NCI-H2081 (cell line): ENCODE measurements around the gene SEH1L.
"Not testable (repeated sequence)": the region's sequence is repeated elsewhere in the genome, so short reads cannot be mapped to it uniquely, and the experiment has no call there.

Source experiments
- DNase-seq, 2 experiments: peaks; one replicate each; lab custom pipeline; 2025; lab: John Stamatoyannopoulos, UW

The SEH1L gene

DNA sequence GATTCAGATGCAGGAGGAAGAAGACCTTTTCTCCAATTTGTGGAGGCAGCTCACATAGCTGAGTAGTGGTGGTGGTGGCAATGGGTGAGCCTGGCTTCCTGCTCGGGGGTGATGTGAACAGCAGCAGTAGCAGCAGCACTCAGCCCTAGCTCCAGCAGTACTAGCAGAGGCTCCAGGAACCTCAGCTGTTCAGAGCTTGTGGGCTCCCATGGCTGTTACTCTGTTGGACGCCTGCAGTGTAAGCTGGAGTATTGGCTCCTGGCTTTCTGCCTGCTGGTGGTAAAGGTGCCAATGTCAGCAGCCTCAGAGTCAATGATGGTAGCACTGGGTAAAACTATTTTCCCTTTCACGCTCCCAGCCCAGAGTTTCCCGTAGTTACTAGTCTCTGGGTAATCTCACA is 3.1 kb upstream of the SEH1L start:
- DNase-seq = peak in 1 of 2 experiments; percentile 34

DNA sequence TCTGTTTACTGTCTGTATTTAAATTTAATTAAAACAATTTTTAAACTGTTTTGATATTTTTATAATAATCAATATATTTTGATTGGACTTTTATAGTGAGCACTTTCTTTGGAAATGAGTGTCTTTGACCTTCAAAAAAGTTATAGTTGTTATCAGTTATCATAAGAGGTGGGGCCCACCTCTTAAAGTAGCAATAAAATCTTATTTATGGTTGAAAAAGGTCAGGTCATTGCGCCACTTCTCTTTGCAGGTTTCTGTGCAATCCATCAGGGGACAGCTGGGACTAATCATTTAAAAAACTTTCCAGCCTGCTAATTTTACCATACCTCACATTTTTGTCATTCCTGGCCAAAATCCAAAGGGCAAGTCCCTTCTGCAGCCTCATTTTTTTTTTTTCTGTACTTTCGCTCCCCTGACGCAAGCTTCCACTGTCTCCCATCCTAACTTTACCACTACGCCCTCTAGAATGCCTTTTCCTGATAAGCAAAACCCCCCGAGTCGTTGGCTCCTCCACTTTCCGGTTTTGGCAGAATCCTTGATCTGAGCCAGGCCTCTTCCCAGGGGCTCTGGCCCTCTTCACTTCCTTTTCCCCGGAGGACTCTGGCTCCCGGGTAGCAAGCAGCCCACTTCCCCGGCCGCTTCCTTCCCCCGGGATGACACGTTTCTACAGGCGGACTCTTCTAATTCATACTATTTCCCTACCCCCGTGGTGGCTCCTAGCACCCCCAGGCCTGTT is 1.1 kb upstream of the SEH1L start:
- peak in 1 of 2 experiments; percentile 49 for DNase-seq

DNA sequence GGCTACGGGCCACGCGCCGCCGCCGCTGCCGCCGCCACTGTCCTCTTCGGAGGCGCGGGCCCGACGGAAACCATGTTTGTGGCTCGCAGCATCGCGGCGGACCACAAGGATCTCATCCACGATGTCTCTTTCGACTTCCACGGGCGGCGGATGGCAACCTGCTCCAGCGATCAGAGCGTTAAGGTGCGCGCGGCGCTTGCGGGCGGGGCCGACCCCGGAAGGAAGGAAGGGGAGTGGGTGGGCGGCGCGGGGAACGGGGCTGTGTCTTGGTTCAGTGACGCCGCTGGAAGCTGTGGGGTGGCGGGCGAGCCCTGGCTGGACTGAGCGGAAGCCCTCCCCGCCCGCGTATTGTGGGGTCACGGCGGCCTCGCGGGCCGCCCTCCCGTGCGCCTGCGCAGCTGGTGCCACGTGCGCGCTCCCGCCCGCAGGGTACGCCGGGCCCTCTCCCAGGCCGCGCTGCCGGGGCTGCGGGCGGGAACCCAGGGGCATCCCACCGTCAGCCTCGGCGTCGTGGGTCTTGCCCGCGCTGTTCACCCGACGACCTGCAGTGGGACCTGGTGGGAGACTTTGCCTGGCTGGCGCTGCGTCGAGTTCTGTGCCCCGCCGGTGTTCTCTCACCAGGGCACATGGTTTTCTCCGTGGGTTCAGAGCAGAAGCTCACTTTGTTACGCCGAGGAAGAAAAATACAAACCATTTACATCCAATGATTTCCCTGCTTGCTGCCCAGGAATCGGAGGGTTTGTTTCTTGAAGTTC is 416 bp downstream of the SEH1L start:
- peak; percentile 92 for DNase-seq

DNA sequence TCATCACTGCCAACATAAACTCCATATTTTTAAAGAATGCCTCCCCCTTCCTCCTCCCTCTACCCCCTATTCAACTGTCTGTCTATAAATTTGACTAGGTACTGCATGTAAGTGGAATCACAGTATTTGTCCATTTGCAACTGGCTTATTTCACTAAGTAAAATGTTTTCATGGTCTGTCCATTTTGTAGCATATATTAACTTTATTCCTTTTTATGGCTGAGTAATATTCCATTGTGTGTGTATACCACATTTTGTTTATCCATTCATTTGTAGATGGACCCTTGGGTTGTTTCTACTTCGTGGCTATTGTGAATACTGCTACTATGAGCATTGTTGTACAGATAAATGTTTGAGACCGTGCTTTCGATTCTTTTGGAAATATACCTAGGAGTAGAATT is 10.7 kb downstream of the SEH1L start:
- no peak for DNase-seq

DNA sequence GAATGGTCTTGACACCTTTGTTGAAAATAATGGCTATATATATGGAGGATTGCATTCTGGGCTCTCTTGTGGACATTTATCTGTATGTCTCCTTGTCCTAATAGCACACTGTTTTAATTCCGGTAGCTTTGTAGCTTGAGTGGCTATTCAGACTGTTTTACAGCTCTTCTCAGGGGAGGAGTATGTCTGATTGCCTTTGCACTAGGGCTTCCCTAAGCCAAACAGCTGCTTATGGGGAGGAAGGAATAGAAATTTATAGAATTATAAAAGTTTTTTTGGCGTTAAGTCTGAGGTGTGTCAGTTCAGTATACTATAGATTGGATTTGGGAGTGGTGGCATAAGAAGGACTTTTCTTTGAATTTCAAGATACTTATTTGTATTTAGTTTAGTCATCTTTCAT is 12.6 kb downstream of the SEH1L start:
- no peak for DNase-seq

DNA sequence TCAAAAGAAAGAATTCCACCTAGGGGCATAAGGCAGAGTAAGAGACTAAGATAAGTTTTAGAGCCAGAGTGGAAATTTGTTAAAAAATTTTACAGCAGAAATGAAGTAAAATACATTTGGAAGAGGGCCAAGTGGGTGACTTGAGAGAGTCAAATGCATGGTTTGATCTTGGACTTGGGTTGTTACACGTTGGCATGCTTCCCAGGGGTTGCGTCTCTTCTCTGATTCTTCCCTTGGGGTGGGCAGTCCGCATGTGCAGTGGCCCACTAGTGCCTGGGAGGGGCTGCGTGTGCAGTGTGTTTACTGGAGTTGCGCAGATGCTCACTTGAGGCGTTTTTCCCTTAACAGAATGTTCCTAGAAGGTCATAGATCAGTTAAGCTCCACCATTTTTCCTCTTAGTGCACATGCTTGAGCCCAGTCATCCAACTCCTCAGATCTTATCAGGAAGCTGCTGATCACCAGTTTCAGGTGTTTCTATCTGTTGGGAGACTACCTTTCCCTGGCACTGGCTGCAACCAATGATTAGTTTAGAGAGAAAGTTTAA is 13.1 kb downstream of the SEH1L start:
- DNase-seq = peak in 1 of 2 experiments; percentile 5

DNA sequence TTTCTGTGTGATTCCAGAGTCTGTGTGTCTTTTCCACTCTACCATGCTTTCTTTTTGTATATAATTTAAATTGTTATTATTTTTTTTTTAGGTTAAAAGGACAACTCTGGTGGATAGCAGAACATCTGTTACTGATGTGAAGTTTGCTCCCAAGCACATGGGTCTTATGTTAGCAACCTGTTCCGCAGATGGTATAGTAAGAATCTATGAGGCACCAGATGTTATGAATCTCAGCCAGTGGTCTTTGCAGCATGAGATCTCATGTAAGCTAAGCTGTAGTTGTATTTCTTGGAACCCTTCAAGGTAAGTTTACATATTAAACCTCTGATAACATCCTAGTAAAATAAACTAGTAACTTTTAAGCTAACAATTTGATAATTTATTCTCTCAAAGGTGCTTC is 15.3 kb downstream of the SEH1L start:
- no peak for DNase-seq

DNA sequence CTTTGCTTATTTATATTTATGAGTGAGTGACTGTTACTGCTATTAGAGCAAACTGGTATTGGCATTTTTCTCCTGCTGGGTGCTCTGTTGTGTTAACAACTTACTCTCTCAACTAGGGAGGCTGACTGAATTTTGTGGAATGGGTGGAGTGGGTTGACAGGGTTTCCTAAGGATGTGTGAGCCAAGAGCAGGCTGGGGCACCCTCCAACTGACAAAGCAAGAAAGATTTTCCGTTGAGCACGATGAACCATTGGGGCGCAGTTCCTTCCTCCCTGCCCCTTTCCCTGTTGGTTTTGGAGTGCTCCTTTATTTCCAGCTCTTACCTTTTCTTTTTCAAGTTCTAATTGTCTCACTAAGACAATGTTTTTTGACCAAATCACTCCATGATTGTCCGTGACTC is 20.3 kb downstream of the SEH1L start:
- no peak for DNase-seq

DNA sequence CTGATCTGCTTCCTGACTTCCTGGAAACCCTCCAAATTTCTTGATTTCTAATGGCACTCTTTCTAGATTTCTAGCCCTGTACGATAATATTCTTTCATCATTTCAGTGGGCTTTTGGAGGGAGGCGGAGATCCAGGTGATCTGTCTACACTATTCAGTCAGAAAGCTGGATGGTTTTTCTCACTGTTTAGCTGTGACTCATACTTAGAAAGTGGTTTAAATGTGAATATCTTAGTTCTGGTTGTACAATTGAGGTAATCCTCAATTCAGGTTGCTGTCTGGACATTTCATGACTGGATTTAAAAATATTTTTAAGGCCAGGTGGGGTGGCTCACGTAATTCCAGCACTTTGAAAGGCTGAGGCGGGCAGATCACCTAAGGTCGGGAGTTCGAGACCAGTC is 20.8 kb downstream of the SEH1L start:
- no peak for DNase-seq

DNA sequence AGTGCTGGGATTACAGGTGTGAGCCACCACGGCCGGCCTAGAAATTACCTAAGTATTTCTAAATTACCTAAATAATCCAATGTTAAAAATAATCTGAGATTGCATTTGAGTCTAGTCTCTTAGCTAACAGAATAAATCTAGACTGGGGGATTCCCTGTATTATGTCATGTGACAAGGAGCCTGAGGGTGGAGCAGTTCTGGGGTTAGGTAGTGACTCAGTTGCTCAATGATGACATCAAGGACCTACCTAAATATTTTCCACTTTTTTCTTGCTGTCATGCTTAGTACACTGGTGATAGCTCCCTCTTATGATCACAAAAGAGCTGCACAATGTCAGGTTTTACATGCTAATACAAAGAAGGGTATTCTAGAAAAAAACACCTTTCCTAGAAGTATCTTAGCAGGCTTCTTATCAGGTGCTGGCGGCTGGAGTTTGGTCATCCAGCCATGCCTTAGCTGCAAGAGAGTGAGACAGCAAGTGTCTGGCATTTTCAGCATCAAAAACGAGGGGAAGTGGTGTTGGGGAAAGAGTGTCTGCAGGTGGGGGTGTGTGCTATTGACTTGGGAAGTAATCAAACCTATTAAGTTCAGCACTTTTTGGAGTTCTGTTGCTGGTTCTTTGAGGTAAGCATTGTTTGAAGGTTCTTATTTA is 25.9 kb downstream of the SEH1L start:
- no peak for DNase-seq

DNA sequence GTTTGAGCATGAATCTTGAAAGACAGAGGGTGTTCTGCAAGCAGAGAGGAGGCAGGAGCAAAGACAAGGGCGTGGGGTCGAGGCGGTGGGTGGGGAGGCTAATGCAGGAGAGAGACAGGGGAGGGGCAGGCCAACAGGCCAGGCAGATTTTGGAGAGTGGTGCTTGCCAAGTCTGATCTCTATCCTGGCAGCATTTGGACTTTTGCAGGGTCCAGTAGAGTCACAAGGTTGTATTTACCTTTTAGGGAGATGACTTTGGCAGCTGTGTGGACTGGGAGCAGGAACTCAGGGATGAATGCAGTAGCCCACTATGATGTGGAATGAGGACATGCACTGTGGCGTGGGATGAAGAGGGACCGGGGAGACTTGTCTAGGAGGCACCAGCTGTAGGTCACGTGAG is 27.7 kb downstream of the SEH1L start:
- no peak for DNase-seq

DNA sequence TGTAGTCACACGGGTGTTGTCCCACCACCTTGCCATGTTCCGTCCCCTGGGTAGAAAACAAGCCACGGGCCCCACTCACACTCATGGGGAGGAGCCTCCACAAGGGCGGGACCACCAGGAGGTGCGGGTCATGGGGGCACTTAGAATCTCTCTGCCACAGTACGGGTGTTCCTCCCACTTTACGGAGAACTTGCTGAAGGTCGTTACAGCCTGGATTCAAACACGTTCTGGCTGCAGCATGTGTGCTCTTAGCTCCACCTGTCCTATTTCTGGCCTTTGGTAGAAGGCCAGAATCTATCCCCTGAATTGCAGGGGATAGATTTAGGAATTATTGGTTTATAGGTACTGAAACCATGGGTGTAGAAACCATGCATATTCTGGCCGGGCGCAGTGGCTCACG is 28.5 kb downstream of the SEH1L start:
- no peak for DNase-seq

DNA sequence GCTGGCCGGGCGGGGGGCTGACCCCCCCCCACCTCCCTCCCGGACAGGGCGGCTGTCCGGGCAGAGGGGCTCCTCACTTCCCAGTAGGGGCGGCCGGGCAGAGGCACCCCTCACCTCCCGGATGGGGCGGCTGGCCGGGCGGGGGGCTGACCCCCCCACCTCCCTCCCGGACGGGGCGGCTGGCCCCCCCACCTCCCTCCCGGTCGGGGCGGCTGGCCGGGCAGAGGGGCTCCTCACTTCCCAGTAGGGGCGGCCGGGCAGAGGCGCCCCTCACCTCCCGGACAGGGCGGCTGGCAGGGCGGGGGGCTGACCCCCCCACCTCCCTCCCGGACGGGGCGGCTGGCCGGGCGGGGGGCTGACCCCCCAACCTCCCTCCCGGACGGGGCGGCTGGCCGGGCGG is 32.3 kb downstream of the SEH1L start:
- DNase-seq = not testable (repeated sequence)

DNA sequence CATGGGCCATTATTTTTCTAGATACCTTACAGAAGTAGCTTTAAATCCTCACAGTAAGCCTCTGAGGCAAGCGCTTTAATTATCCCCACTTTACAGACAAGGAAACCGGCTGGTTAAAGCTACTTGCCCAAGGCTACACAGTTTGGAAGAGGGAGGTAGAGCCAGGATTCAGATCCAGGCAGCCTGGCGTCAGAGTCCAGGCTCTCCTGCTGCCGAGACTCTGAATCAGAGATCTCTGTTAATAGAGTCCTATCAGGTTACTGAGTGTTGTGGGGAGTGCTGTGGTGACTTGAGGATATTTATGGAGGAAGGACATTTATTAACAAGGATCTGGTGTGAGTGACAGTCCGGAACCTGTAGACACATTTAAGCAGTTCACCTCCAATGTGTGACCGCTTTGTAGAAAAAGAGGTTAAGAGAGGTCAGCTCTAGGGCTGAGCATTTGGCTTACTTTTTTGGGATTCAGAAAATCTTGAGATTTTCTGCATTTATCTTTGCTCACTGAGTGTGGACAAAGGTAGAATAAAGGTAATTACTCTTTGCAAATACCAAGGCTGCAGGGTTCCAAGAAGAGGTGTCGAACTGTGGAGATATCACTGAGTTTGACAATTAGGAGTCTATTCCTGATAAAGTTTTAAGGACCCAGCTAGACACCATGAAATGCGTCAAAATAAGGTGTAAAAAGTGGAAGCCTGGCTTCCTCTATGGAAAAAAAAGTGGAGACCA is 41.7 kb downstream of the SEH1L start:
- no peak for DNase-seq

DNA sequence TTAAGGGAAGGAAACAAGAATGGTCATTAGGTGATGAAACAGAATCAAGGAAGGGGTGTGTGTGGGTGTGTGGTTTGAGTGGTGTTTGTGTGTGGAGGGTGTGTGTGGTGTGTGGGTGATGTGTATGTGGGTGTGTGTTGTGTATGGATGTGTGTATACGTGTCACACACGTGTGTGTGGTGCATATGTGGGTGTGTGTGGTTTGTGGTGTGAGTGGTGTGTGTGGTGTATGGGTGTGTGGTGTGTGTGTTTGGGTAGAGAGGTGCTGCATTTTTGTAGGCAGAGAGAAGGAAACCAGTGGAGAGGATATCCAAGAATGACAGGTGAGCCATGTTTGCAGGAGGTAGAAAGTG is 42.3 kb downstream of the SEH1L start:
- no peak for DNase-seq

DNA sequence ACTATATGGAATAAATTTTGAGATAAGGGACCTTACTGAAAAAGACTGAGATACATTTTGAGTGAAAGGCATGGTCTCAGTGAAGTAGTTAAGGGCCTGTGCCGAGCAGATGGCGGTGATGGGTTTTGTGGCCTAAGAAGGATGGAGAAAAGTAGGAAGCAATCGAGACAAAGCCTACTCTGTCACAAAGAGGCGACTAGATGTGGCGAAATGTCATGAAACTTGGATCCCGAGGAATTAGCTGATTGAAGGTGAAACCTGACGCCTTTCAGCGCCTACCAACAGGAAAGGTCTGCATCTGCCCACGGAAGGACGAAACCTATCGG is 42.8 kb downstream of the SEH1L start:
- no peak for DNase-seq

DNA sequence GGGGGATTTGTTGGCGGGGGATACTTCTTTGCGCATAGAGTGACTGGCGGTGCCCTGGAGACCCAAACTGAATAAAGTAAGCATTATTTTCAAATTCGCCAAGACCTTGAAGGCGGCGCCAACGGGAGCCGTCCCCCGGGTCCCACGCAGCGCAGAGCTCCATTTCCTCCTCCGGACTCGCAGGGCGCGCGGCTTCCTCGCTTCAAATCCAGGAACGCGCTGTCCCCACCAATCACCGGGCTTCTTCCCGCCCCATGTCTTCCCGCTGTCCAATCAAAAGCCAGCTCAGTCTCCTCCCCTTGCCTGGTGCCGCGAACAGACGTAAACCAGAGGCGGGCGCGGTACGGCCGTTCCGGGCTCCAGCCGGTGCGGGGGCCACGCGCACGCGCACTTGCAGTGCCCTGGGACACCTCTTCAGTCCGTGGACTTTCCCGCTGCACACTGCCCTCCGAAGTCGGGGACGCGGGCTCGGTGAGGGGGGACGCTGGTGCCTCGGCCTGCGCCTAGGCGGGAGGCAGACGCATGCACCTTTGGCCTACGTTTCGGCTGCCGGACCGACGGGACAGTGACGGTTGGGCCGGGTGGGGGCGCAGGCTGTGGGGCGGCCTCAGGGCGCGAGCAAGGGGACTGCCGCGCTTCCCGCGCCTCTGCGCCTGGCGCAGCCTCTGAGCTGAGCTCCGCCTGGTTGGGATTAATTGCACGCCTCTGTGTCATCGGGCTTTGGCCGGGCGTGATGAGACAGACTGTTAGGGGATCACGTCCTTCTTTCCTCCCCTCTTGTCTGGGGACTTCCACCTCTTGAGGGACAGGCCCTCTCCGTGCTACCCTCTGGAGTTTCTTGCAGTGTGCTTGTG is 43.4 kb downstream of the SEH1L start, which contains the start of gene CEP192:
TSS of gene CEP192 (plus strand) at position 396 of the 854 bp plus-strand sequence. CDS start 8,063 bp downstream, outside the sequence.
- DNase-seq = peak; percentile 98

DNA sequence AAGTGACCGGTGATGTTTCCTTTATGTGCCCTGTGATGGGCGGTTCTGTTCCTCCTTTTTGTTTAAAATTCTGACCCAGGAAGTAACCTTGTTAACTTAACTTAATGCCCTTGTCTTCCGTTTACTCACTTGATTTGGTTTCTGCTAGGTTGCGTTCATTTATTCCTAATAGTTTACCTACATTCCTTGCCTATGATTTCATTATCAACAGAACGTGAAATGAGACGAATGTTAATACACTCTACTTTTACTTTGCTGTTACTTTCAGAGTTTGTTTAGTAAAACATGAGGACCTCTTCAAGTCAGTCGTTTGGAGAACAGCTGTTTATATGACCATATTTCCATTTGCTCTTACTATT is 44.0 kb downstream of the SEH1L start:
- no peak for DNase-seq

DNA sequence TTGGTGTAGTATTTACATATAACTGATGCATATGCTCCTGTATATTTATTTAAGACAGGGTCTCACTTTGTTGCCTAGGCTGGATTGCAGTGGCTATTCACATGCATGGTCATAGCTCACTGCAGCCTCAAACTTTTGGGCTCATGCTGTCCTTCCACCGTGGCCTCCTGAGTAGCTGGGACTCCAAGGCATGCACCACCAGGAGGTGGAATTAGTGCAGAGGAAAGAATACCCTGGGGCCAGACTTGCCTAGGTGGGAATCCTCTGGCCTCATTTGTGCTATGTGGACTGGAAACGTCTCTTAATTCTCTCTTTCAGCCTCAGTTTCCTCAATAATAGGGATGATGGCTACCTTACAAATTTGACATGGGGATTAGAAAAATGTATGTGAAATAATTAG is 45.6 kb downstream of the SEH1L start:
- no peak for DNase-seq

DNA sequence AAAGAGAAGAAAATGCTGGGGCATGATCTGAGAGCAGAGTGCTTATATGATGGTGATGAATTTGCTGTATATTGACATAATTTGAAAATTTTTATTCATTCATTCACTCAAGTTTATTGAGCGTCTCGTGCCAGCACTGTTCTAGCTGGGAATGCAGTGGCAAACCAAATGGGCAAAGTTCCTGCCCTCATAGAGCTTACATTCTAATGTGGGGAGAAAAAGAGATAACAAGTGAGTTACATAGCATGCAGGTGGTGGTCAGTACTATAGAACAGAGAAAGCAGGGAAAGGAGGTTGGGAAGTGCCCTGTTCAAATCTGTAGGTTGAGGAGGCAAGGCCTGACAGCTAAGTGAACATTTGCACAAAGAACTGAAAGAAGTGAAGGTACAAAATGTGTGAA is 47.6 kb downstream of the SEH1L start:
- no peak for DNase-seq

DNA sequence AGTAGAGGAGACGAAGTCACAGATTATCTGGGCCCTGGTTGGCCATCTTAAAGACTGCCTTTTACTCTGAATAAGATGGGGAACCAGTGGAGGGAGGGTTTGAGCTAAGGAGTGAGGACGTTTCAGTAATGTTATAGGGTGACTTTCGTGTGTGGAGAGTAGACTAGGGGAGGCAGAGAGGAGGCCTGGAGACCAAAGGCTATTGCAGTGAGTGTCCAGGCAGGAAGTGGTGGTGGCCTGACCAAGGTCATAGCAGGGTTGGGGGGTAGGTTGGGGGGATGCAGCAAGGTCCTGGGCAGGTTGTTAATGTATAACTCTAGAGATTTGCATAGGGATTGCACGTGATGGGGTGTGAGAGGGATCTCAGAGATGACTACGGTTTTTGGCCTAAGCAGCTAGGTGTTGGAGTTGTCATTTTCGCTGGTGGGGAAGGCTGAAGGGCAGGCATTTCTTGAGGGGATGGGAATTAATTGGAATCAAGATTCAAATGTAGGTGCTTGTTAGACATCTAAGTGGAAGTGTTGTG is 48.2 kb downstream of the SEH1L start:
- no peak for DNase-seq
